ENCODE data around the gene SPNS2.

Gene SPNS2

DNA sequence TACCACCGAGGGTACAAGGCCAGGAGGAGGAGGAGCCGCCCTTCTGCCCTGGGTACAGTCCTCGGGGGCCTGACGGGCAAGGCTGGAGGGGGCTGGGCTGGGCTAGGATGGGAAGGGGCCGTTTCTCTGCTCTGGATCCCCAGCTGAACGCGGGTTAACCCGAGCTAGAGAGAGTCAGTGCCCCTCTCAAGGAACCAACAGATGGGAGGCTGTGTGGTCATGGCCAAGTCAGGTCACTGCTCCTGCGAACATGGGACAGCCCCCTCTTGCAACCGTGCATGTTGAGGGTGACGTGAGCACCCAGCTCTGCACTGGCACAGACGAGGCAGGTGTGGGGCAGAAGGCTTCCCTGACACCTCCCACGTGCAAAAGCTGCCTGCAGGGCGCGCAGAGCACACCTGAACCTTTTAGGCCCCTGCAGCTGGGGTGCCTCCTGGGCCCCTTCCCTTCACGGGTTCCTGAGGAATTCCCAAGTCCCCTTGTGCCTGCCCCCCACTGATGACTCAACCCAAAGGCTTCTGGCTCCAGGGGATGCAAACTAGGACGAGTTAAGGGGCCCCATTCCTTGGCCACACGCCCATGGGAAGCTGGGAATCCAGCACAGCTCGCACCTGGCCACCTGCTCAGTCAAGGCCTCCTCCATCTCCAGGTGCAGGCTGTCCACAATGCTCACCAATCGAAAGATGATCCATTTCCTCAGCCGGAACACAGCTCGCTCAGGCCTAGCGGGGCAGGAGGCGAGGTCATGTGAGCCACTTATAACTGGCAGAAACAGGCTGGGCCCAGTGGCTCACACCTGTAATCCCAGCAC lies 50.2 kb downstream of the SPNS2 start:
- DNase-seq: no peak

DNA sequence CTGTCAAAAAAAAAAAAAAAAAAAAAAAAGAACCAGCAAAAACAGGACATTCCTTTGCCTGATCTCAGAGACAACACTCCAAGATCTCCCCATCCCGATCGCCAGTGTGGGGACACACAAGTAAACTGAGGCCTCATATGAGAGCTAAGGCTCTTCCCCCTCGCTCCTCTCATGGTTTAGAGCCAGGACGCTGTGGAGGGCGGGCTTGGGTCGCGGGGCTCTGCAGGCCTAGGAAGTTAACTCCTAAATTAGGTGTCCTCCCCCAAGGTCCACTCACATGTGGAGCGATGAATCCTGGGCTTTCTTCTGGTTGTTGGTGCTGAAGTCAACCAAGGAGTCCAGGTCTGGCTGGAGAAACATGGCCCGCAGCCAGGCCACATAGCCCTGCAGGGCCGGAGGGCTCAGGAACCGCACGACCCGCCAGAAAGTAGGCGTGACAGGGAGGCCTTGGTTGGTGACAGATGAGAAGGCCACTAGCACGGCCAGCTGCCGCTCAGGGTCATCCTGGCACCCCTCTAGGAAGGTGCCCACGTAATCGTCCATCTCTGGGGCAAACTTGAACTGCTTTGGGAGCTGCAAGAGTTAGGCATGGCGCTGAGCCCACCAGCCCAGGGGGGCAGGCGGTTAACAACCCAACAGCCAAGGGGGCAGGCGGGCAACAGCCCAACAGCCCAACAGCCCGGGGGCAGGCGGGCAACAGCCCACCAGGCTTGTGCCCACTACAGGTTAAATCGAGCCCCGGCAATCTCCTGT lies 51.3 kb downstream of the SPNS2 start:
- DNase-seq: no peak

DNA sequence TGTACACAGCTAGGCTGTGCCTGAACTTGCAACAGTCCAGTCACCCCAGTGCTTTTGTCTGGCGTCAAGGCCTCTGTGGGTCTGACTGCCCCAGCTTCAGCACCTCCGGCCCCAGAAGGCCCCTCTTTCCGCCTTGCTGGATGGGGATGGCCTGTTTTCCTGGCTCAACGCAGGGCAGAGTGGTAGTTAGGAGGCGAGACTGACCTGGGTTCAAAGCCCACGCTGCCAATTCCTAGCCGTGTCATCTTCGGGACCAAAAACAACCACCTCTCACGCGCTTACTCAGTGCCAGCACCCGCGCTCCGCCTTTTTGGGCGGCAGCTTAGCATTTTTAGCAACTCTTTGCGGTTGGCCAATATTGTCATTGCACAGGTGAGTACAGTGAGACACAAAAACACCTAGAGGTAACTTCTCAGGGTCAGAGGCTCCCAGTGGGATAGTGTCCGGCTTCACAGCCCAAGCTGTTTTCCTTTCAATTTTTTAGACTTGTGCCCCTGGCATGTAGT lies 51.9 kb downstream of the SPNS2 start:
- no peak for DNase-seq

DNA sequence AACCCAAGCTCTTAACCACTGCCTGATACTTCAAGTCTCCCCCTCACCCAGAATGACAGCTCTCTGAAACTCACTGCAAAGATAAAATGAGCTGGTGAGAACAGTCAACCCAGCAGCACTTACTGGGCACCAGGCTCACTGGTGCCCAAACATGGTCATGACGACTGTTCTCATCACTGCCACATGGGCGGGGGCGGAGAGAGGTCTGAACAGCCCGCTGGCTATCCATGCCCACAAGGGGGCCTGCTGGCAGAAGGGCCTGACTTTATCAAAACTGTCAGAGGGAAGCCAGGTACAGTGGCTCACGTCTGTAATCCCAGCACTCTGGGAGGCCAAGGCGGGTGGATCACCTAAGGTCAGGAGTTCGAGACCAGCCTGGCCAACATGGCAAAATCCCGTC lies 52.5 kb downstream of the SPNS2 start:
- DNase-seq: no peak

DNA sequence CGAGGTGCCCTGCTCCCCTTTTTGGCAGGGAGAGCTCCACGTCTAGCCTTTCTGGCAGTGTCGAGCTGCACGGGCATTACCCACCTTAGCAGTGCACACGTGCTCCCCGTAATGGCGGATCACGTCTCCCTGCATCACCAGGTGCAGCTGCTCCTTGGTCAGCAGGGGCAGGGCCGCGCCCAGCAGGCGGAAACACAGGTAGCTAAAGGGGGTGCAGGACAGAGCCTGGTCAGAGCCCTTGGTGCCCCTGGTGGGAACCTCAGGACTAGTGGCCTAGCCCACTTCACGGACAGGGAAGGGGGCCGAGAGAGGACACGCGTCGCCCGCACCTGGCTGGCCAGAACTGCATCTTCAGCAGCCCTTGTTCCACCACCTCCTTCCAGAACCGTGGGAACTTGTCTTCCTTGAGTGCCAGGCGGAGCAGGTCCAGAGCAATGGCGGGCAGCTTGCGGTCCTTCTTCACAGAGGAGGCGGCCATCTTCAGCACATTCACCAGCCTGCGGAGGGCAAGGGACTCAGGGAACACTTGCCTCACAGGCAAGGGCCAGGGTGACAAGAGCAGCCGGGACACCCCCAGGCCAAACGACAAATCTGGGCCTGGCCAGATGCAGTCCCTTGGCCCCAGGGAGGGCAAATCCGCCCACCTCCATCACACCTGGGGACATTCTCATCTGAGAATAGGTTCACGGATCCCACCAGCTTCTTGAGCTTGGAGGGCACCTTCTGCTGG lies 53.3 kb downstream of the SPNS2 start:
- DNase-seq: no peak

DNA sequence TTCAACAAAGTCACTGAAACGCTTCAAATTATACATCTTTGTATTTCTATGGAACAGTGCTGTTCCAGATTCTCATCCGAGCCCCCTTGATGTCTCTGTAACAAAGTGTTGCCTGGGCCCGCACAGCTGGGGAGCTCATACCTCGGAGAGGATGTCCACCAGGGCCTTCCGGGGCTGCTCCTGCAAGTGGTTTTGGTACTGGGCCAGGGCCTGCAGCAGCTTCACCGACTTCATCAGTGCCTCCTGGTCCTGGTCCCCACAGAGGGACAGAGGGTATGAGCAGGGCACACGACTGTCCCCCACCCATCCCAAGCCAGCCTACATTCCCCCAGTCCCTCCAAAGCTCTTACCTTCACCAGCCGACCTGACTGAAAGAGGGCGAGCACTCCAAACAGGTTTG lies 55.0 kb downstream of the SPNS2 start:
- DNase-seq: no peak

DNA sequence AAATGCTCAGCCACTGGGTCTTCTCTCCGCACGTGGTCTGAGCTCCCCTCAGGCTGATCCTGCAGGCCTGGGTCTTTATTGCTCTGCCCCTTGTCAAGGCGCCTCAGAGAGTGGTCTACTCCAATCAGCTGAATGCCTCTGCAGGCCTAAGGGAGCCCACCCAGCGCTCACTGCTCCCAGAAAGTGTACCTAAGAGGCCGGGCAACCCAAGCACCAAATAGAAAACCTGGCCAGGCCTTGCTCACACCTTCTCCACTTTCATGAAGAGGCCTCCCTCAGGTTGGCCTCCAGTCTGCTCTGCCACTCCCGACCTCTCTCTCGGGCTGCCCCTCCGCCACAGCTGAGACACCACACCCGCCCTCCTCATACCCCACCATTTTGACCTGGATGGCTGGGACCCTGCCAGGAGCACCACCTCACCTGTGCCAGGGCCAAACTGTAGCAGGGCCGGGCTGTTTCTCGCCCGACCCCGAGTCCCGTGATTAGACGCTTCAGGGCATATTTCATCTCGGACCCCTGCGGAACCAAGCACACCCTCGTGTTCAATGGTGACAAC lies 55.8 kb downstream of the SPNS2 start:
- DNase-seq: no peak

DNA sequence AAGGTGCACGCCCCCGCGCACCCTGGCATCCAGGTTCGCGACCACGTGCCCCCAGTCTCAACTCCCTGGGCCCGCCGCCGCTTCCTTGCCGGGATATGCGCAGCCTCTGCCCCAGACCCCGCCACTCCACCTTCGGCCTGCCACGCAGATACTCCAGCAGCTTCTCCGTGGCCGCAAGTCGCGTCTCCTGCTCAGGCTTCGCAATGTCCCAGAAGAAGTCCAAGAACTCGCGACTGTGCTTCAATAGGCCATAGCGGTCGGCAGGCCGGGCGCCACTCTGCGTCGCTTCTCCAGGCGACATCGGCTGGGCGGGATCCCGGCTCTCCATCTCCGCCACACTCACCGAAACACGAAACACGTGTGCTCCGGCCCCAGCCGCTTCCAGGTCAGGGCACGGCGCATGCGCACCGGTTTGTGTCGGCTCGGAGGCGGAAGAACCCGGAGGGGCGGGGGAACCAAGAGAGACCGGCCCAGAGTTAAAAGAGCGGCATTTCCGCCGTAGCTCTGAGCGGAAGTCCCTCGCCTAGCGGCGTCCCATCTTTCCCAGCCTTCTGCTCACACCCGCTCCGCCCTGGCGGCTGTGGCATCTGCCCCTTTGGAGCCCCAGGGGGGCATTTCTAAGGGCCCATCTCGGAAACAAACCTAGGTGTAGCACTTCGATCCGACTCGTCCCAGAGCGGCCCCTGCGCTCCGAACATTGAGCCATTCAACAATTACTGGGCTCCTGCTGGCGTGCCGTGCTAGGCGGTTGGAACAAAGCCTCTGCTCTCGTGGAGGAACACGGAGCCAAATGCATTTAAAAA lies 56.5 kb downstream of the SPNS2 start, which contains the start of gene MYBBP1A:
MYBBP1A (minus strand) TSS at position 388 of the 803 bp plus-strand sequence; CDS start at position 328, 60 bp downstream.
- peak; percentile 53 to 97 (median 89) for DNase-seq

DNA sequence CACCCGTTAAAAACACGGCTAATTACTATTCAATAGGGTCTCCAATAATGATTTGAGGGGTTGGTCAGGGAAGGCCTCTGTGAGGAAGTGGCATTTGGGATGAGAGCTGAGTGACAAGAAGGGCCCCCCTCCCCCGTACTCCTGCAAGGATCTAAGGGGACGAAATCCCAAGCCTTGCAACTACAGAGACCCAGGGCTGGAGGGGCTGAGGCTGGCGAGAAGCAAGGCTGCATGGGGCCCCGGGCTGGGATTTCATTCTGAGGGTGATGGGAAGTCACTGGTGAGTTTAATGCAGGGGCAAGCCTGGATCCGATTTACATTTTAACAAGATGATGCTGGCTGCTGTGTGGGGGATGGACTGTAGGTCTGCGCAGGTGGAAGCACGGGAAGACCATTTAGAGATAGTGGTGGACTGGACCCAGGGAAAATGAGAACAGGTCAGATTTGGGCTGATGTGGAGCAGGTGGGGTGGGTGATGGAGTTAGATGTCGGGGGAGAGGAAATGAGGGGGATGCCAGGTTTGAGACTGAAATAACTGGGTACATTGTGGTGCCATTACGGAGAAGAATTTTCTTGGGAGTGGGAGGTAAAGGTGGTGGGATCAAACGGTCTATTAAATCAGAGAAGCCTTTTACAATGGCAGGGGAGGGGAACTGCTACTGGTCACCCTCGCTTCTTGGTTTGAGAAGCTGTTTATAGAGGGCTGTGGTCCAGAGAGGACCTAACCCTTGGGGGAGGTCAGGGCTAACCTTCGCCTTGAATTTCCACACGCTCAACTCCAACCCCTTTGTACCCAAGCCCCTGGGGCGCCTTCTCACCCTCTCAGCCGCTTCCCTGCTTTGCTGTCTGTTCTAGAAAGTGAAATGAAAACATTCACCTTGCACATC lies 57.4 kb downstream of the SPNS2 start:
- DNase-seq: peak in 1 of 56 donors; percentile 27

DNA sequence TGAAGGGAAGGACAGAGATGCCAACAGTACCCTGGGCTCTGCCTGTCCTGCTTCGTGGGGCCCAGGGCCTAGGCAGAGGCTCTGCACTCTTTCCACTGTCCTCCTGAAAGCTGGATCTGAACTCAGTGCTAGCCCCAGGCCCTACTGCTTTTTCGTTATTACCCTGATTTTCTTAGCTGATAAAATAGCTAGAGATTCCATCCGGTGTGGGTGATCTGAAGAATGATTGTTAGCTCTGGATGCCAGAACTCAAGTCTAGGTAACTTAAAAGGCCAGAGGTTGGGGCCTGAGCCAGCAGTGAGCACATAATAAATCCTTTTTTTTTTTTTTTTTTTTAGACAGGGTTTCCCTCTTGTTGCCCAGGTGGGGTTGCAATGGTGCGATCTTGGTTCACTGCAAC lies 58.3 kb downstream of the SPNS2 start:
- no peak for DNase-seq

DNA sequence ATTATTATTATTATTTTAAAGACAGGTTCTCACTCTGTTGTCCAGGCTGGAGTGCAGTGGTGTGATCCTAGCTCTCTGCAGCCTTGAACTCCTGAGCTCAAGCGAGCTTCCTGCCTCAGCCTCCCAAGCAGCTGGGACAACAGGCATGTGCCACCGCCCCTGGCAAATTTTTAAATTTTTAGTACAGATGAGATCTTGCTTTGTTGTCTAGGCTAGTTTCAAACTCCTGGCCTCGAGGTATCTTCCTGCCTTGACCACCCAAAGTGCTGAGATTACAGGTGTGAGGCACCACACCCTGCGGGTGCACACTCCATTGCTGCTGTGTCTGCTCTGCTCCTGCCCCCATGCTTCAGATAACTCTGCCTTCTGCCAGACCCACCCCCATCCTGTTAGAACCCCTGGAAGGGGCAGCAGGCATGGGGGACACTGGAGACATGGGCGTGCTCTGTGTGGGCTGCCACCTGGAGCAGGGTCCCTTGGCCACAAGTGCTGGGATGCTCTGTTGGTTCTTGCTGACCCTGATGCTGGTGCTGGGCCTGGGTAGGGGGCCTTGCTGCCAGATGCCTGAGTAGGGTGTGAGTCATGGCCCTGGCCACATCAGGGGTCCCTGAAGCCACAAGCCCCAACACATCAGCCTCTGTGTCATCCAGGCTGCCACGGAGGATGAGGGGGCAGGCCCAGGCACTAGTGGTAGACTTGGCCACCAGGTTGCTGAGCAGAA lies 59.1 kb downstream of the SPNS2 start:
- no peak for DNase-seq

DNA sequence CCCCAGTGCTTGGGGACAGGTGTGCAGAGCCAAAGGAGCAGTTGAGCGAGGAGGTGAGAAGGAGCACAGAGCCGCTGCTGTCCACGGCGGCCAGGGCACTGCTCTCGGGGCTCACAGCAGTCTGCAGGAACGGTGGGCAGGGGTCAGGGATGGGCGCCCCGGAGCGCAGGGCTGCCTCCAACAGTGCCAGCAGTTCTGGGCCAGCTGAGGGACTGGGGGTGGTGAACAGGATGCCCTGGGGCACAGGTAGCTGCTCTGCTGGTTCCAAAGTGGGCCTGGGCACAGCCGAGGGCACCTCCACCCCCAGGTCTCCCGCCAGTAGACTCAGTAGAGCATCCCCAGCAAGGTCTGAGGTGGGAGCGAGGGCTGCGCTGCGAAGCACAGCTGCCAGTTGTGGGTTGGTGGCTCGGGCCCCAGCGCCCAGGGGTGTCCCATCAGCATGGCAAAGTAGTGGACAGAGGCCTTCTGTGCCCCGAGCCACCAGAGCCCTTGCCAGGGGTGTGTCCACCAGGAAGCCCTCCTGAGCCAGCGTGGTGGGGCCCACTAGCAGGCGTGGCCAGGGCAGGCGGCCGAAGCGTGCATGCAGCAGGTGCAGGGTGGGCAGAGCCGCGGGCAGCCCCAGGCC lies 59.8 kb downstream of the SPNS2 start:
- no peak for DNase-seq

DNA sequence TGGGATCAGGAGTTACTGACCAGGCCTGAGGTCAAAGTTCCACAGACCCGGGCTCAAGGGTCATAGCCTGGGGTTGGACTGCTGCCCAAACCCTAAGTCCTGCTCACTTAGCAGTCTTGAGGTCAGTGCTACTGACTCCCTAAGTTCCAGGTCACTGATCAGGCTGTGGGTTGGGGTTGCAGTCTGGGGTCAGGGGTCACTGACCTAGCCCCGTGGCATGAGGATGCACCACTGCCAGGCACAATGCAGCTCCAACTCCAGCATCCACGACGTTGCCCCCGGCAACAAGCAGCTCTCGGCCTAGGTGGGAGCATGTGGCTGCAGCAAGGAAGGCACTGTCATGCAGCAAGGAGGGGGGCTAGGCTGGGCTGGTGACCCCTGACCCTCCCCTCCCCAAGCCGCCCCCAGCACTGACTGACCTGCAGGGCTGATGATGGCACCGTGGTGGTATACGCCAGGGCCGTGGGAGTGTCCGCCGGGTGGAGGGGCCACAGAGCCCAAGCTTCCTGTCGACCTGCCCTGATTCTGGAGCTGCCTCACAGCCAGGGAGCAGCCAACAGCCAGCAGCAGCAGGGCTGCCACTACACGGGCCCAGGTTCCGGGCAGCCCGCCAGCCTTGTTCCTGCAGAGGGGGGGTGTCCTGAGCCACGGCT lies 60.6 kb downstream of the SPNS2 start:
- no peak for DNase-seq

DNA sequence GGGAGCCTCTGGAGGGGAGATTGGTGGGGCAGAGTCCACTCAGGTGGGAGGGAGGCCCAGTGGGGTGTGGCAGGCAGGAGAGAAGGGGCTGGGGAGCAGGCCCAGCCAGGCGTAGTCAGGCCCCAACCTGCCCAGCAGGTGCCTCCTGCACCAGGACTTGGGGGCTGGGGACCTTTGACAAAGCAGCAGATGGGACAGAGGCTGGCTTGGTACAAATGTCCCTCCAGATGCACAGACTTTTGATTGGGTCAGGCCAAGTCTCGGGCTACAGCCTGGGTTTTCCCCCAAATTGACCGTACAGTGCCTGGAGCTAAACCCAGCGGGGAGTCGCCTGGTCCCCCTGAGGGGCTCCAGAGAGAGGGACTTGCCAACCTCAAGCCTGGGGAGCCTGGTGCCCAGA lies 61.3 kb downstream of the SPNS2 start:
- no peak for DNase-seq

DNA sequence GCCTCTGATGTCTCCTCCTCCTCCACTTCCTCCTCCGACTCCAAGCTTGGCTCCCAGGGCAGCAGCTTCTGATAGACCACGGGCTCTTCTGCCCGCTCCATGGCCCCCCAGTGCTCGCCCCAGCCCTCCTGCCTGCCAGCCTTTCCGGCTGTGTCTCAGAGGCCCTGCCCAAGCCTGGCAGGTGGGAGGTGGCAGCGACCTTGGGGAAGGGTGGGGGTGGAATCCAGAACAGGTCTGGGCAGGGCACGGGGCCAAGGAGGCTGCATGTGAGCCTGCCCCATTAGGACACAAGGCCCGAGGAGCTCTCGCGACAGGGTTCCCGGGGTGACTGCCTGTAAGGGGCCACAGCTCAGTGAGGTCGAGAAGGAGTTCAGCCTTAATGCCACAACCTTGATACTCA lies 61.7 kb downstream of the SPNS2 start, which contains the start of gene GGT6:
GGT6 (minus strand) TSS at position 157 of the 400 bp plus-strand sequence; CDS start at position 101, 56 bp downstream.
- no peak for DNase-seq

DNA sequence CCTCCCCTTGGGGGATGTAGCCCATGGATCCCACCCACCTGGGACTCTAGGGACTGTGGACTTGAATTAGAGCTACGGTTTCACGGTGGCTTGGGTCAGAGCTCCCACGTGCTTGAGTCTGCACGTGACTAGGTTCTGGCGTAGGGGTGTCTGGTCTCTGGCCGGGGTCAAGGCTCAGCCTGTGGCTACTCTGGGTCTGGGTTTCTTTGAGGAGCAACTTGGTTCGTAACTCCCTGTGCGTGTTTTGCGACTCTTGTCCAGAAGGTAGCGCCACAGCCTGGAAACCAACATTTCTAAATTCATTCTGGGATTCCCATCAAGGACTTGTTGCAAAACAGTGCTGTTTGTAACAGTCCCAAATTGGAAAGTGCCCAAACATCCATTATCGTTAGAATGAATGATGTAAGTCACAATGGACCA lies 62.2 kb downstream of the SPNS2 start:
- no peak for DNase-seq
